Measurements from ENCODE around the gene SIKE1. TPM values are rescaled to one million over a fixed set of nuclear protein-coding genes. Genes with fewer than 3 reads are reported as not detected.

The SIKE1 gene
- total and polyA plus RNA-seq, 10 donors, result 10.1 to 51.0 (median 36.8) TPM

- TF ChIP-seq POLR2AphosphoS5 (IDR thresholded peaks at IDR 0.05) (no peak), POLR2A (IDR thresholded peaks at IDR 0.05) (no peak), CTCF (IDR thresholded peaks at IDR 0.05 in 8 of 11, conservative IDR thresholded peaks at IDR 0.05 in 3 of 11) (no peak)
- 95 to 97% (median 96%) methylated on average over 11 of the region's 11 CpGs for WGBS, 5 donors
- no peak for DNase-seq
- no peaks in the 10 kb centered on the region for H3K9me3 ChIP-seq
- no peak overlapping the region for H3K27ac ChIP-seq
- no peaks in the 10 kb centered on the region for H3K27me3 ChIP-seq (replicated peaks in 1 of 7)
- H3K4me3 ChIP-seq, result no peak overlapping the region
- peaks cover 0 to 74% (median 34%) of the 10 kb centered on the region in 6 donors for H3K4me1 ChIP-seq
- intact Hi-C loops (cut with DNase I; ENCODE audit: low total_unique reads), result no loop called here
- H3K36me3 ChIP-seq, result peaks cover 0 to 100% (median 56%) of the 10 kb centered on the region in 6 donors
These were observed 38.3 kb downstream of the SIKE1 start for GRCh38 chr1:114741963-114742746.

- Histone ChIP-seq H3K9me3 (no peaks in the 10 kb centered on the region), H3K27me3 (replicated peaks in 1 of 7) (no peaks in the 10 kb centered on the region), H3K36me3 (peaks cover 0 to 100% (median 64%) of the 10 kb centered on the region in 6 donors), H3K4me3 (no peak overlapping the region), H3K4me1 (peaks cover 0 to 55% (median 18%) of the 10 kb centered on the region in 6 donors), H3K27ac (no peak overlapping the region)
- no peak for DNase-seq
- TF ChIP-seq CTCF (IDR thresholded peaks at IDR 0.05 in 8 of 11, conservative IDR thresholded peaks at IDR 0.05 in 3 of 11), result no peak
- TF ChIP-seq POLR2AphosphoS5 (IDR thresholded peaks at IDR 0.05), result no peak
- no peak for TF ChIP-seq POLR2A (IDR thresholded peaks at IDR 0.05)
- 92 to 100% (median 94%) methylated on average over 1 of the region's 1 CpG for WGBS, 5 donors
- intact Hi-C loops (cut with DNase I; ENCODE audit: low total_unique reads), result no loop called here
These were observed 40.2 kb downstream of the SIKE1 start for GRCh38 chr1:114740331-114740730.

GRCh38 chr1:114737314-114737849 lies 43.1 kb downstream of the SIKE1 start:
- TF ChIP-seq CTCF (IDR thresholded peaks at IDR 0.05 in 8 of 11, conservative IDR thresholded peaks at IDR 0.05 in 3 of 11), result no peak
- TF ChIP-seq POLR2A (IDR thresholded peaks at IDR 0.05), result no peak
- TF ChIP-seq POLR2AphosphoS5 (IDR thresholded peaks at IDR 0.05), result no peak
- Histone ChIP-seq H3K36me3 (peaks cover 3 to 100% (median 77%) of the 10 kb centered on the region in 6 donors), H3K9me3 (no peaks in the 10 kb centered on the region), H3K27ac (no peak overlapping the region), H3K4me3 (no peak overlapping the region), H3K4me1 (peaks cover 0 to 26% (median 4%) of the 10 kb centered on the region in 6 donors), H3K27me3 (replicated peaks in 1 of 7) (no peaks in the 10 kb centered on the region)
- intact Hi-C loops (cut with DNase I; ENCODE audit: low total_unique reads), result no loop called here
- DNase-seq, result no peak
- 96 to 97% (median 97%) methylated on average over 6 of the region's 6 CpGs for WGBS, 5 donors

- TF ChIP-seq CTCF (IDR thresholded peaks at IDR 0.05 in 8 of 11, conservative IDR thresholded peaks at IDR 0.05 in 3 of 11) (no peak), POLR2A (IDR thresholded peaks at IDR 0.05) (no peak), POLR2AphosphoS5 (IDR thresholded peaks at IDR 0.05) (no peak)
- Histone ChIP-seq H3K4me1 (peaks cover 0 to 8% (median 2%) of the 10 kb centered on the region in 6 donors), H3K27me3 (replicated peaks in 1 of 7) (no peaks in the 10 kb centered on the region), H3K36me3 (peaks cover 3 to 100% (median 92%) of the 10 kb centered on the region in 6 donors), H3K27ac (no peak overlapping the region), H3K9me3 (no peaks in the 10 kb centered on the region), H3K4me3 (no peak overlapping the region)
- DNase-seq, result no peak
- intact Hi-C loops (cut with DNase I; ENCODE audit: low total_unique reads), result no loop called here
- WGBS, 5 donors, result 90 to 96% (median 92%) methylated on average over 1 of the region's 1 CpG
These were observed 45.0 kb downstream of the SIKE1 start for GRCh38 chr1:114735479-114735878.

All from spleen (tissue), 11 donors.